ENCODE data around the gene FAM120A.

- TF ChIP-seq CTCF (IDR thresholded peaks at IDR 0.05) (no peak), POLR2A (IDR thresholded peaks at IDR 0.05) (no peak), POLR2AphosphoS5 (IDR thresholded peaks at IDR 0.05) (no peak), EP300 (IDR thresholded peaks at IDR 0.05) (no peak)
Observed at GRCh38 chr9:93591301-93592007, 140.0 kb downstream of the FAM120A start.
